GM12873 (cell line): ENCODE results near the gene BARX1.

Source experiments
- TF ChIP-seq, protein P1 (sequence below): IDR thresholded peaks from 2 replicates; pipeline ENCODE4 v1.5.1; 2012; ENCODE audit warnings: low read depth, mild to moderate bottlenecking, moderate library complexity, low read length, control low read depth; ENCODE audit not compliant: insufficient read depth; ENCODE audit errors: missing control alignments

The BARX1 gene

DNA sequence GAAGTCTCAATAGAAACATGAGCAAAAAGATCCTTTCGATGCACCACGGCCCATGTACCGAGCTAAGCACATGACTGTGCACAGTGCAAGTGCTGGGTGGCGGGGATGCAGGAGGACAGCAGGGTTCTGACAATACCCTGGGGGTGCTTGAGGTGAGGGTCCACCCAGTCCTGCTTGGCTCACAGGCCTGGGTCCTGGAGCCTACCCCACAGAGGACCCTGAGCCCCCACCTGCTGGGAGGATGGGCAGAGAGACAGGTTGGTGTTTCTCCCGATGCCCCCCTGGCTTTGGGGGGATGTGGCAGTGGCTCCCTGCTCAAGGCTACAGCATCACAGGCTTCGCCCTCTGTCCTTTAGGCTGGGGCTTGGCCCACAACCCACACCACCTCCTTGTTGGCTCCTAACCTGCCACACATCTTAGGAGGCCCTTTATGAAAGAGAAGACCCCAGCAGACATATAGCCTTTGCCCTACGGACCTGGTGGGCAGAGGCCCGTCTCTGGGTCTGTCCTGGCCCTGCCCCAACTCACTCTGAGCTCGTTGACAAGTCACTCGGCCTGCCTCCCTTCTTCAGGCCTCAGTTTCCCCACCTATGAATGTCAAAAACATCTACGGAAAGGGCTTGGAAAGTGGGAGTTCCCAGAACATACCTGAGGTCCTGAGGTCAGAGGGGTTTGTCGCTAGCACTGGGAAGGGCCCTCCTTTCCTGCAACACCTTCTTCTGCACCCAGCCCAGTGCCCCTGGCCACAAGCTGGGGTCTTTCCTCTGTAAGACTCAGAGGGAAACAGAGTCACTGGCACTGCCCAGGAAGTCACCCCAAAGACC is 50.3 kb downstream of the BARX1 start:
- TF ChIP-seq, protein P1, sequence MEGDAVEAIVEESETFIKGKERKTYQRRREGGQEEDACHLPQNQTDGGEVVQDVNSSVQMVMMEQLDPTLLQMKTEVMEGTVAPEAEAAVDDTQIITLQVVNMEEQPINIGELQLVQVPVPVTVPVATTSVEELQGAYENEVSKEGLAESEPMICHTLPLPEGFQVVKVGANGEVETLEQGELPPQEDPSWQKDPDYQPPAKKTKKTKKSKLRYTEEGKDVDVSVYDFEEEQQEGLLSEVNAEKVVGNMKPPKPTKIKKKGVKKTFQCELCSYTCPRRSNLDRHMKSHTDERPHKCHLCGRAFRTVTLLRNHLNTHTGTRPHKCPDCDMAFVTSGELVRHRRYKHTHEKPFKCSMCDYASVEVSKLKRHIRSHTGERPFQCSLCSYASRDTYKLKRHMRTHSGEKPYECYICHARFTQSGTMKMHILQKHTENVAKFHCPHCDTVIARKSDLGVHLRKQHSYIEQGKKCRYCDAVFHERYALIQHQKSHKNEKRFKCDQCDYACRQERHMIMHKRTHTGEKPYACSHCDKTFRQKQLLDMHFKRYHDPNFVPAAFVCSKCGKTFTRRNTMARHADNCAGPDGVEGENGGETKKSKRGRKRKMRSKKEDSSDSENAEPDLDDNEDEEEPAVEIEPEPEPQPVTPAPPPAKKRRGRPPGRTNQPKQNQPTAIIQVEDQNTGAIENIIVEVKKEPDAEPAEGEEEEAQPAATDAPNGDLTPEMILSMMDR = no peak

DNA sequence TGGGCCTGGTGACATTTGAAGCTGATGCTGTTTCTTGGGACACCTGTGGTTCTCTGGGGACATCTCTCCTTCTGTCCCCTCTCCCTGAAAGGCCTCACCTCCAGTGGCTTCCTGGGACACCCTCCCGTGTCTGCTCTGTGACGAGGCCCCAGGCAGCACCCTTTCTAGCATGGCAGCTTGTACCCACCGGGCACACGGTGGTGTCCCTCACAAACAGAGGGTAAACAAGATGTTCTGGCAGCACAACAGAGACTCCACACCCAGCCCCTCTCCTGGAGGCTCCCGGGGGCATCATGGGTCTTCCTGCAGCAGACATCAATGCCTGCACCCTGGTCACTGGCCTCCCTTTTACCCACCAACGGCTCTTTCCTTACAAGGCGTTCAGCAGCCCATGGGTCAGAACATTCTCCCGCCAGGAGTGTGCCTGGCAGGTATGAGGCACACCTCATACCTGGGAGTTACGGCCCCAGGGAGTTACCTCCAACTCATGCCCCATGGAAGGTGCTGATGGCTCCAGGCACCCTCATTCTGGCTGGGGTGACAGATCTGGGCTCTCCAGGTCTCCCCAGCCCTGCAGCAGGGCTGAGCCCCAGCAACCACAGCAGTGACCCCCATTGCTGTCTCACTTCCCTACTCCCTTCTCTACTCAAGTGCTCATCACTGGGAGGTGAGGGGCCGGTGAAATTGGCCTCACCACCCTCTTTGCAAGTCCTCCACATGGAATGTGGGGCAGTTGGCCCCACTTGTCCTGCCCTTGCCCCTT is 51.1 kb downstream of the BARX1 start:
- TF ChIP-seq, protein P1 = no peak

DNA sequence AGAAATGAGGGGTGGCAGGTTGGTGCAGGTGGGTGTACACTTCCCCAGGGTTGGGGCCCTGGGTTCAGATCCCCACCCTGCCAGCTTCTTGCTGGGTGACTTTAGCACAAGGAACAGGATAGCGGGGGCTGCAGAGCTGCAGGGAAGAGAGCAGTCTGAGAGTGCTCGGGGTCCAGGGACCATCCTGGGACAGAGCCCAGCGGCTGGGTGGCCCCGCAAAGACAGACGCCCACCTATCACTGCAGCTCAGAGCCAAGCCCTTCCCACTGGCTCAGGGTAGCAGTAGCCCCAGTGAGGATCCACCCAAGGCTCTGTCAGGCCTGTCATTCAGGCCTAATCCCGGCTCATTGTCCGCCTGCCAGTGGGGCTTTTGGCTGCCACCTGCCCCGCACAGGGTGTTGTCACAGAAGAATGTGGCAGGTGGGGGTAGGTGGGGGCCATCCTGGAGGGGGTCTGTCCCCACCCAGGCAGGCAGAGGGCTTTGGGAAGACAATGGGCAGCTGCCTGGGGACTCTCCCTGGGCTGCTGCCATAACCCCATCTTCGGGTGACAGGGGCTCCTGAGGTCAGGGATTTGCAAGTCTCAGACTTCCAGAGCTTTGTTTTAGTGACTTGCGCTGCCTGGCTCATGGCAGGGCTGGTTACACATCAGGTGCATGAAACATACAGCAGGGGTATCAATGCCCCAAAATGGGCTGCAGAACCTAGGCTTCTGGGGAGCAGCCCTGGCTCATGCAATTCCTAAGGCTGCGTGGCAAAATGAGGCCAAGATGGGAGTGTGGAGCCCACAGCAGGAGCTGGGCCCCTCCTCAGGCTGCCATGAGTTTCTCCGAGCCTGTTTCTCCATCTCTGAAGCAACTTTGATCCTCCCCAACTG is 52.1 kb downstream of the BARX1 start:
- TF ChIP-seq, protein P1 = no peak

DNA sequence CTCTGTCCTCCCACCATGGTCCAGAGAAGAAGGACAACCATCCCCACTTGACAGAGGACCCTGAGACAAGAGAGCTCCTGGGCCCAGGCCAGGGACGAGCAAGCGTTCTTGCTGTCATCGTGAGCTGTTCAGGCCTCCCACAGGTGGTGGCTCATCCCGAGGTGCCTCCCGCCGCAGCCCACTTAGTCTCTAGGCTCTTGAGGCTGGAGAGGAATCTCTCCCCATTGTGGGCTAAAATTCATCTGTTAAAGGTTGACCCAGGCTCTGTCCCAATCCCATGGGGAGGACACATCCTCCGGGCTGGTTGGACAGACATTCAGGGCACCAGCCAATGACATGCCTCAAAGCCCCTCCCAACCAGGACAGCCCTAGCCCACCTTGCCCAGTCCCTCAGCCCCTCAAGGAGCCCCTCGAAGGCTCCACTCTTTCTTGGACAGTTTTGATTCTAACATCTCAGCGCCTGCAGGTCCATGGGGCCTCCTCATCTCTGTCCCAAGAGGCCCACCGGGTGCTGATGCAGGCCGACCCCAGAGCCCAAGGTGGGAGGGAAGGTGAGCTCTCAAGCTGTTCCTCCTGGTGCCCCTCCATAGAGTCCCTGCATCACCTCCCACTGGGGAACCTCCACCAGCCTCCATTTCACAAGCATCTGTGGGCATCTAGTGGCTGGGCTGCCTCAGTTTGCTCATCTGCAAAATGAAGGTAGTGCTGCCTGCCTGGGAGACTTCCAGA is 52.9 kb downstream of the BARX1 start:
- TF ChIP-seq, protein P1 = no peak
